Measurements from ENCODE around the gene CCN6. TPM values are rescaled to one million over a fixed set of nuclear protein-coding genes. Genes with fewer than 3 reads are reported as not detected.

Gene CCN6
- not detected in 2 replicates for total RNA-seq

GRCh38 chr6:112054001-112054400 is at the start of gene CCN6:
Gene CCN6, plus strand, starts transcription at chr6:112054104. Its CDS starts 254 bp downstream, at chr6:112054358.
- no peak for DNase-seq (ENCODE audit: extremely low read depth, low read depth, low spot score)

- DNase-seq (ENCODE audit: extremely low read depth, low read depth, low spot score), result no peak
Measured at GRCh38 chr6:112004201-112005012, 49.5 kb upstream of the CCN6 start.

GRCh38 chr6:112005013-112005371 is 48.9 kb upstream of the CCN6 start:
- DNase-seq (ENCODE audit: extremely low read depth, low read depth, low spot score), result no peak

GRCh38 chr6:112007254-112007653 is 46.6 kb upstream of the CCN6 start:
- DNase-seq (ENCODE audit: extremely low read depth, low read depth, low spot score), result no peak

GRCh38 chr6:112007805-112008204 is 46.1 kb upstream of the CCN6 start:
- DNase-seq (ENCODE audit: extremely low read depth, low read depth, low spot score), result no peak

GRCh38 chr6:112008482-112008881 is 45.4 kb upstream of the CCN6 start:
- no peak for DNase-seq (ENCODE audit: extremely low read depth, low read depth, low spot score)

GRCh38 chr6:112010328-112010727 is 43.6 kb upstream of the CCN6 start:
- no peak for DNase-seq (ENCODE audit: extremely low read depth, low read depth, low spot score)

GRCh38 chr6:112013051-112013450 is 40.9 kb upstream of the CCN6 start:
- DNase-seq (ENCODE audit: extremely low read depth, low read depth, low spot score), result no peak

GRCh38 chr6:112014483-112014882 is 39.4 kb upstream of the CCN6 start:
- no peak for DNase-seq (ENCODE audit: extremely low read depth, low read depth, low spot score)

- DNase-seq (ENCODE audit: extremely low read depth, low read depth, low spot score), result no peak
Measured at GRCh38 chr6:112015725-112016124, 38.2 kb upstream of the CCN6 start.

- no peak for DNase-seq (ENCODE audit: extremely low read depth, low read depth, low spot score)
Measured at GRCh38 chr6:112016320-112016719, 37.6 kb upstream of the CCN6 start.

- no peak for DNase-seq (ENCODE audit: extremely low read depth, low read depth, low spot score)
Measured at GRCh38 chr6:112017169-112017568, 36.7 kb upstream of the CCN6 start.

- DNase-seq (ENCODE audit: extremely low read depth, low read depth, low spot score), result no peak
Measured at GRCh38 chr6:112017760-112018537, 36.0 kb upstream of the CCN6 start.

- DNase-seq (ENCODE audit: extremely low read depth, low read depth, low spot score), result no peak
Measured at GRCh38 chr6:112018619-112019416, 35.1 kb upstream of the CCN6 start.

- no peak for DNase-seq (ENCODE audit: extremely low read depth, low read depth, low spot score)
Measured at GRCh38 chr6:112019589-112019988, 34.3 kb upstream of the CCN6 start.

GRCh38 chr6:112021691-112022310 is 32.1 kb upstream of the CCN6 start:
- DNase-seq (ENCODE audit: extremely low read depth, low read depth, low spot score), result no peak

GRCh38 chr6:112022749-112023148 is 31.2 kb upstream of the CCN6 start:
- no peak for DNase-seq (ENCODE audit: extremely low read depth, low read depth, low spot score)

GRCh38 chr6:112024464-112024863 is 29.4 kb upstream of the CCN6 start:
- no peak for DNase-seq (ENCODE audit: extremely low read depth, low read depth, low spot score)

- no peak for DNase-seq (ENCODE audit: extremely low read depth, low read depth, low spot score)
Measured at GRCh38 chr6:112026933-112027332, 27.0 kb upstream of the CCN6 start.

GRCh38 chr6:112027942-112028674 is 25.8 kb upstream of the CCN6 start:
- DNase-seq (ENCODE audit: extremely low read depth, low read depth, low spot score), result no peak

Measured in glomerular endothelial cell (primary cell).